ENCODE results near the gene TPX2.

DNA sequence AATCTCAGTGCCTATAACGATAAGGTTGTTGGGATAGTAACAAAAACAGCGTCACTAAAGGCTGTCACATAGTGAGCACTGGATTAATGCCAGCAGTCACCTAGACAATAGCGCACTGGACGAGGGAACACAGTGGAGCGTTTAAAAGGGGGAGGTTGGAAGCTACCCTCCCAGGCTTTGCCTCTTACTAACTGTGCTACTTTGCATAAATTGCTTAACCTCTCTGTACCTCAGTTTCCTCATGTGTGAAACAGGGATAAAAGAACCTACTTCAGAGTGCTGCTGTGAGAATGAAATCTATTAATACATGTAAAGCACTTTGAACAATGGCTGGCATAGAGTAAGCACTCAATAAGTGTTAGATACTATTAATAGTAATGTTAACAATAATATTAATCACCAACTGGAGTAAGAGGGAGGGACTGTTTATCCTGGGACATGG, 27.0 kb upstream of the TPX2 start:
- TF ChIP-seq POLR2AphosphoS5 (IDR thresholded peaks at IDR 0.05; ENCODE audit: low read depth, low read length) (no peak; the same call in 1 of the 2 replicates), CHD1 (IDR thresholded peaks at IDR 0.05; ENCODE audit: low read depth, low read length) (no peak), RXRA (IDR thresholded peaks at IDR 0.05; ENCODE audit: insufficient read depth, low read depth, low read length) (no peak), RAD21 (IDR thresholded peaks at IDR 0.05 in 1 of 2, conservative IDR thresholded peaks at IDR 0.05 in 1 of 2; ENCODE audit: low read depth in 2 of 2, low read length in 2 of 2) (no peak), TAF1 (IDR thresholded peaks at IDR 0.05; ENCODE audit: low read depth, low read length) (no peak), JUND (IDR thresholded peaks at IDR 0.05; ENCODE audit: low read length) (no peak), POLR2A (IDR thresholded peaks at IDR 0.05; ENCODE audit: control extremely low read depth in 1 of 2, low read depth in 2 of 2, low read length in 2 of 2) (peak in 1 of 2 experiments; percentile 11; a peak in 1 of 3 replicates), ZNF274 (IDR thresholded peaks at IDR 0.05; ENCODE audit: borderline replicate concordance, extremely low read depth, low read length) (no peak)
- TF ChIP-seq, protein P1, sequence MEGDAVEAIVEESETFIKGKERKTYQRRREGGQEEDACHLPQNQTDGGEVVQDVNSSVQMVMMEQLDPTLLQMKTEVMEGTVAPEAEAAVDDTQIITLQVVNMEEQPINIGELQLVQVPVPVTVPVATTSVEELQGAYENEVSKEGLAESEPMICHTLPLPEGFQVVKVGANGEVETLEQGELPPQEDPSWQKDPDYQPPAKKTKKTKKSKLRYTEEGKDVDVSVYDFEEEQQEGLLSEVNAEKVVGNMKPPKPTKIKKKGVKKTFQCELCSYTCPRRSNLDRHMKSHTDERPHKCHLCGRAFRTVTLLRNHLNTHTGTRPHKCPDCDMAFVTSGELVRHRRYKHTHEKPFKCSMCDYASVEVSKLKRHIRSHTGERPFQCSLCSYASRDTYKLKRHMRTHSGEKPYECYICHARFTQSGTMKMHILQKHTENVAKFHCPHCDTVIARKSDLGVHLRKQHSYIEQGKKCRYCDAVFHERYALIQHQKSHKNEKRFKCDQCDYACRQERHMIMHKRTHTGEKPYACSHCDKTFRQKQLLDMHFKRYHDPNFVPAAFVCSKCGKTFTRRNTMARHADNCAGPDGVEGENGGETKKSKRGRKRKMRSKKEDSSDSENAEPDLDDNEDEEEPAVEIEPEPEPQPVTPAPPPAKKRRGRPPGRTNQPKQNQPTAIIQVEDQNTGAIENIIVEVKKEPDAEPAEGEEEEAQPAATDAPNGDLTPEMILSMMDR (IDR thresholded peaks at IDR 0.05; ENCODE audit: control extremely low read depth in 1 of 3, insufficient read depth in 1 of 3, low read depth in 1 of 3, low read length in 3 of 3): no peak
- TF ChIP-seq, protein P2, sequence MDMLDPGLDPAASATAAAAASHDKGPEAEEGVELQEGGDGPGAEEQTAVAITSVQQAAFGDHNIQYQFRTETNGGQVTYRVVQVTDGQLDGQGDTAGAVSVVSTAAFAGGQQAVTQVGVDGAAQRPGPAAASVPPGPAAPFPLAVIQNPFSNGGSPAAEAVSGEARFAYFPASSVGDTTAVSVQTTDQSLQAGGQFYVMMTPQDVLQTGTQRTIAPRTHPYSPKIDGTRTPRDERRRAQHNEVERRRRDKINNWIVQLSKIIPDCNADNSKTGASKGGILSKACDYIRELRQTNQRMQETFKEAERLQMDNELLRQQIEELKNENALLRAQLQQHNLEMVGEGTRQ (IDR thresholded peaks at IDR 0.05; ENCODE audit: low read length): no peak
